ENCODE measurements around the gene SIGLEC15.

Gene SIGLEC15

DNA sequence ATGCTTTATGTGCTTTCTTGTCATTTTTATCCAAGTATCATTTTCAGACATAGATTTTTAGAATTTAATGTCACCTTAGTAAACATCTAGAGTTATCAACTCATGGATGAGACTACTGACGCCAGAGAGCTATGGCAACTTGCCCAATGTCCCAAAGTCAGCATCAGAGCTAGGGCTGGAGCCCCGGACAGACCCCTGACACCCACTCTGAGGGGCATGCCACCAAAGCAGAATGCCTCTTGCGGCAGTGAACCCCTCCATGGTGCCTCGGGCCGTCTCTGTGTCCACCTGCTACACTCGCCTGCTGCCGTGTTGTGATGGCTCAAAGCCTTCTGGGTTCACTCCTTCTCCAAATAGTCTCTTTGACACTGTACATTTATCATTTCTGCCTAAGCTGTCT lies 5.4 kb downstream of the SIGLEC15 start:
- H3K4me3 ChIP-seq (ENCODE audit: control insufficient read depth, low read depth, low read length) = no peak overlapping the region
- TF ChIP-seq, protein P1, sequence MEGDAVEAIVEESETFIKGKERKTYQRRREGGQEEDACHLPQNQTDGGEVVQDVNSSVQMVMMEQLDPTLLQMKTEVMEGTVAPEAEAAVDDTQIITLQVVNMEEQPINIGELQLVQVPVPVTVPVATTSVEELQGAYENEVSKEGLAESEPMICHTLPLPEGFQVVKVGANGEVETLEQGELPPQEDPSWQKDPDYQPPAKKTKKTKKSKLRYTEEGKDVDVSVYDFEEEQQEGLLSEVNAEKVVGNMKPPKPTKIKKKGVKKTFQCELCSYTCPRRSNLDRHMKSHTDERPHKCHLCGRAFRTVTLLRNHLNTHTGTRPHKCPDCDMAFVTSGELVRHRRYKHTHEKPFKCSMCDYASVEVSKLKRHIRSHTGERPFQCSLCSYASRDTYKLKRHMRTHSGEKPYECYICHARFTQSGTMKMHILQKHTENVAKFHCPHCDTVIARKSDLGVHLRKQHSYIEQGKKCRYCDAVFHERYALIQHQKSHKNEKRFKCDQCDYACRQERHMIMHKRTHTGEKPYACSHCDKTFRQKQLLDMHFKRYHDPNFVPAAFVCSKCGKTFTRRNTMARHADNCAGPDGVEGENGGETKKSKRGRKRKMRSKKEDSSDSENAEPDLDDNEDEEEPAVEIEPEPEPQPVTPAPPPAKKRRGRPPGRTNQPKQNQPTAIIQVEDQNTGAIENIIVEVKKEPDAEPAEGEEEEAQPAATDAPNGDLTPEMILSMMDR (conservative IDR thresholded peaks at IDR 0.05; ENCODE audit: control insufficient read depth, insufficient read depth, low read depth, low read length) = no peak
- DNase-seq (ENCODE audit: low read depth) = no peak

DNA sequence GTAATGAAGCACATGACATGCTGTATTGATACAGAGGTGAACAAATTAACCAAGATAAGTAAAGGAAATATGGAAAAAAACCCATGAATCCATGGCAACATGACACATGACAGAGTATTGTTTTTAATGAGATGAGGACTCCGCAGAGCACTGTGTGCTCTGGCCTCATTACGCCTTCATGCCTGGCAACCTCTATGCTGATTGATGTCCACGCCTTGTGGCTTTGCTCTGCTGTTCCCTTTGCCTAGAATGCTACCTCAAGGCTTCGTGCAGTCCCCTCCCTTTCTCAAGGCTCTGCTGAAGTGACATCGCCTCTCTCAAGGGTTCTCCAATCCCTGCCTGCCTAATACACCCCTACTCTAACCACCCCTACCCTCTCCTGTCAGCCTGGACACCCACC lies 8.4 kb downstream of the SIGLEC15 start:
- DNase-seq (ENCODE audit: low read depth) = no peak
- no peak overlapping the region for H3K4me3 ChIP-seq (ENCODE audit: control insufficient read depth, low read depth, low read length)
- TF ChIP-seq, protein P1 (conservative IDR thresholded peaks at IDR 0.05; ENCODE audit: control insufficient read depth, insufficient read depth, low read depth, low read length) = no peak

DNA sequence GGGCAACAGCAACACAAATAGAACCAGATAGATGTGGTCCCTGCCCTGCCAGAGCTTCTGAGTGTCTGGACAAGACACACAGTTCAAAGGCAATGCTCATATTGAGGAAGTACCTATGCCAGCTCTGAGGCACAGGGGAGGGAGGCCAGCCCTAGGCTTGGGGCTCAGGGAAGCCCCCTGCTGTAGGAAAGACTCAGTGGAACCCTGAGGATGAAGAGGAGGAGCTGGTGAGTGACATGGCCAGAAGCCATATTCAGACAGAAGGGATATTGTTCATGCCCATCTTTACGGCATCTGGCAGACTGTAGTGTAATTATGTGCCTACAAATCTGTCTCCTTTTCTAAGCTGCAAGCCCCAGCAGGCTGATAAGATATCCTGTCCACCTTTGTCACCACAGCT lies 8.8 kb downstream of the SIGLEC15 start:
- DNase-seq (ENCODE audit: low read depth) = no peak
- TF ChIP-seq, protein P1 (conservative IDR thresholded peaks at IDR 0.05; ENCODE audit: control insufficient read depth, insufficient read depth, low read depth, low read length) = no peak
- no peak overlapping the region for H3K4me3 ChIP-seq (ENCODE audit: control insufficient read depth, low read depth, low read length)

- TF ChIP-seq, protein P1 (conservative IDR thresholded peaks at IDR 0.05; ENCODE audit: control insufficient read depth, insufficient read depth, low read depth, low read length) = no peak
- H3K4me3 ChIP-seq (ENCODE audit: control insufficient read depth, low read depth, low read length) = no peak overlapping the region
- DNase-seq (ENCODE audit: low read depth) = no peak
These were observed 9.7 kb downstream of the SIGLEC15 start for GRCh38 chr18:45835057-45835636.

- H3K4me3 ChIP-seq (ENCODE audit: control insufficient read depth, low read depth, low read length) = no peak overlapping the region
- DNase-seq (ENCODE audit: low read depth) = no peak
- TF ChIP-seq, protein P1 (conservative IDR thresholded peaks at IDR 0.05; ENCODE audit: control insufficient read depth, insufficient read depth, low read depth, low read length) = no peak
These were observed 11.0 kb downstream of the SIGLEC15 start for GRCh38 chr18:45836242-45837205.

- no peak overlapping the region for H3K4me3 ChIP-seq (ENCODE audit: control insufficient read depth, low read depth, low read length)
- TF ChIP-seq, protein P1 (conservative IDR thresholded peaks at IDR 0.05; ENCODE audit: control insufficient read depth, insufficient read depth, low read depth, low read length) = no peak
- DNase-seq (ENCODE audit: low read depth) = peak; percentile 43
These were observed 12.0 kb downstream of the SIGLEC15 start for GRCh38 chr18:45837283-45838070.

All from fibroblast of mammary gland (primary cell).